ENCODE data around the gene MS4A3.
"Not testable (repeated sequence)": the region's sequence is repeated elsewhere in the genome, so short reads cannot be mapped to it uniquely, and the experiment has no call there.

MS4A3 gene

GRCh38 chr11:60065801-60066200 lies 9.3 kb downstream of the MS4A3 start:
- Histone ChIP-seq H3K4me3 (ENCODE audit: low read length) (no peak overlapping the region), H3K27me3 (ENCODE audit: control insufficient read depth, insufficient read depth, low read length) (no peaks in the 10 kb centered on the region), H3K4me1 (ENCODE audit: control insufficient read depth, low read depth, low read length) (no peaks in the 10 kb centered on the region), H3K36me3 (ENCODE audit: control insufficient read depth, low read depth, low read length) (no peaks in the 10 kb centered on the region), H3K9me3 (ENCODE audit: control insufficient read depth, low read depth, low read length) (no peaks in the 10 kb centered on the region), H3K9ac (ENCODE audit: low read length) (no peak overlapping the region), H3K27ac (ENCODE audit: low read length) (no peak overlapping the region)

GRCh38 chr11:60069450-60069849 lies 13.0 kb downstream of the MS4A3 start:
- no peaks in the 10 kb centered on the region for H3K4me1 ChIP-seq (ENCODE audit: control insufficient read depth, low read depth, low read length)
- no peaks in the 10 kb centered on the region for H3K36me3 ChIP-seq (ENCODE audit: control insufficient read depth, low read depth, low read length)
- H3K9me3 ChIP-seq (ENCODE audit: control insufficient read depth, low read depth, low read length): no peaks in the 10 kb centered on the region
- H3K4me3 ChIP-seq (ENCODE audit: low read length): no peak overlapping the region
- no peak overlapping the region for H3K9ac ChIP-seq (ENCODE audit: low read length)
- H3K27me3 ChIP-seq (ENCODE audit: control insufficient read depth, insufficient read depth, low read length): no peaks in the 10 kb centered on the region
- H3K27ac ChIP-seq (ENCODE audit: low read length): no peak overlapping the region

- not testable (repeated sequence) for H3K9me3 ChIP-seq (ENCODE audit: control insufficient read depth, low read depth, low read length); H3K27me3 ChIP-seq (ENCODE audit: control insufficient read depth, insufficient read depth, low read length); H3K4me1 ChIP-seq (ENCODE audit: control insufficient read depth, low read depth, low read length); H3K36me3 ChIP-seq (ENCODE audit: control insufficient read depth, low read depth, low read length); H3K4me3 ChIP-seq (ENCODE audit: low read length); H3K9ac ChIP-seq (ENCODE audit: low read length); H3K27ac ChIP-seq (ENCODE audit: low read length)
Measured at GRCh38 chr11:60071644-60072043, 15.2 kb downstream of the MS4A3 start.

- Histone ChIP-seq H3K27ac (ENCODE audit: low read length) (no peak overlapping the region), H3K4me1 (ENCODE audit: control insufficient read depth, low read depth, low read length) (no peaks in the 10 kb centered on the region), H3K9me3 (ENCODE audit: control insufficient read depth, low read depth, low read length) (no peaks in the 10 kb centered on the region), H3K4me3 (ENCODE audit: low read length) (no peak overlapping the region), H3K36me3 (ENCODE audit: control insufficient read depth, low read depth, low read length) (no peaks in the 10 kb centered on the region), H3K27me3 (ENCODE audit: control insufficient read depth, insufficient read depth, low read length) (no peaks in the 10 kb centered on the region), H3K9ac (ENCODE audit: low read length) (no peak overlapping the region)
Measured at GRCh38 chr11:60077216-60077817, 20.9 kb downstream of the MS4A3 start.

GRCh38 chr11:60077981-60078380 lies 21.5 kb downstream of the MS4A3 start:
- Histone ChIP-seq H3K9me3 (ENCODE audit: control insufficient read depth, low read depth, low read length) (no peaks in the 10 kb centered on the region), H3K9ac (ENCODE audit: low read length) (no peak overlapping the region), H3K4me3 (ENCODE audit: low read length) (no peak overlapping the region), H3K36me3 (ENCODE audit: control insufficient read depth, low read depth, low read length) (no peaks in the 10 kb centered on the region), H3K4me1 (ENCODE audit: control insufficient read depth, low read depth, low read length) (no peaks in the 10 kb centered on the region), H3K27ac (ENCODE audit: low read length) (no peak overlapping the region), H3K27me3 (ENCODE audit: control insufficient read depth, insufficient read depth, low read length) (no peaks in the 10 kb centered on the region)

GRCh38 chr11:60078745-60079144 lies 22.3 kb downstream of the MS4A3 start:
- no peak overlapping the region for H3K9ac ChIP-seq (ENCODE audit: low read length)
- H3K27me3 ChIP-seq (ENCODE audit: control insufficient read depth, insufficient read depth, low read length): no peaks in the 10 kb centered on the region
- H3K4me3 ChIP-seq (ENCODE audit: low read length): no peak overlapping the region
- no peaks in the 10 kb centered on the region for H3K4me1 ChIP-seq (ENCODE audit: control insufficient read depth, low read depth, low read length)
- H3K27ac ChIP-seq (ENCODE audit: low read length): no peak overlapping the region
- H3K9me3 ChIP-seq (ENCODE audit: control insufficient read depth, low read depth, low read length): no peaks in the 10 kb centered on the region
- no peaks in the 10 kb centered on the region for H3K36me3 ChIP-seq (ENCODE audit: control insufficient read depth, low read depth, low read length)

- Histone ChIP-seq H3K36me3 (ENCODE audit: control insufficient read depth, low read depth, low read length) (no peaks in the 10 kb centered on the region), H3K4me1 (ENCODE audit: control insufficient read depth, low read depth, low read length) (no peaks in the 10 kb centered on the region), H3K9ac (ENCODE audit: low read length) (no peak overlapping the region), H3K27me3 (ENCODE audit: control insufficient read depth, insufficient read depth, low read length) (no peaks in the 10 kb centered on the region), H3K27ac (ENCODE audit: low read length) (no peak overlapping the region), H3K9me3 (ENCODE audit: control insufficient read depth, low read depth, low read length) (no peaks in the 10 kb centered on the region), H3K4me3 (ENCODE audit: low read length) (no peak overlapping the region)
Measured at GRCh38 chr11:60080535-60080934, 24.1 kb downstream of the MS4A3 start.

- Histone ChIP-seq H3K9me3 (ENCODE audit: control insufficient read depth, low read depth, low read length) (no peaks in the 10 kb centered on the region), H3K4me3 (ENCODE audit: low read length) (no peak overlapping the region), H3K36me3 (ENCODE audit: control insufficient read depth, low read depth, low read length) (no peaks in the 10 kb centered on the region), H3K27ac (ENCODE audit: low read length) (no peak overlapping the region), H3K4me1 (ENCODE audit: control insufficient read depth, low read depth, low read length) (no peaks in the 10 kb centered on the region), H3K27me3 (ENCODE audit: control insufficient read depth, insufficient read depth, low read length) (no peaks in the 10 kb centered on the region), H3K9ac (ENCODE audit: low read length) (no peak overlapping the region)
Measured at GRCh38 chr11:60084631-60085273, 28.3 kb downstream of the MS4A3 start.

- H3K9ac ChIP-seq (ENCODE audit: low read length): no peak overlapping the region
- no peak overlapping the region for H3K4me3 ChIP-seq (ENCODE audit: low read length)
- H3K36me3 ChIP-seq (ENCODE audit: control insufficient read depth, low read depth, low read length): no peaks in the 10 kb centered on the region
- H3K4me1 ChIP-seq (ENCODE audit: control insufficient read depth, low read depth, low read length): no peaks in the 10 kb centered on the region
- H3K27me3 ChIP-seq (ENCODE audit: control insufficient read depth, insufficient read depth, low read length): no peaks in the 10 kb centered on the region
- no peak overlapping the region for H3K27ac ChIP-seq (ENCODE audit: low read length)
- H3K9me3 ChIP-seq (ENCODE audit: control insufficient read depth, low read depth, low read length): no peaks in the 10 kb centered on the region
Measured at GRCh38 chr11:60085909-60086308, 29.4 kb downstream of the MS4A3 start.

GRCh38 chr11:60087239-60087638 lies 30.8 kb downstream of the MS4A3 start:
- Histone ChIP-seq H3K27me3 (ENCODE audit: control insufficient read depth, insufficient read depth, low read length) (no peaks in the 10 kb centered on the region), H3K4me1 (ENCODE audit: control insufficient read depth, low read depth, low read length) (no peaks in the 10 kb centered on the region), H3K27ac (ENCODE audit: low read length) (no peak overlapping the region), H3K9ac (ENCODE audit: low read length) (no peak overlapping the region), H3K36me3 (ENCODE audit: control insufficient read depth, low read depth, low read length) (no peaks in the 10 kb centered on the region), H3K4me3 (ENCODE audit: low read length) (no peak overlapping the region), H3K9me3 (ENCODE audit: control insufficient read depth, low read depth, low read length) (no peaks in the 10 kb centered on the region)

GRCh38 chr11:60088364-60088763 lies 31.9 kb downstream of the MS4A3 start, which contains the start of gene MS4A2:
TSS of gene MS4A2 (plus strand) at chr11:60088664. CDS start at chr11:60088766, 102 bp downstream.
- Histone ChIP-seq H3K27ac (ENCODE audit: low read length) (no peak within 1 kb of the TSS), H3K9me3 (ENCODE audit: control insufficient read depth, low read depth, low read length) (no peaks in the 10 kb centered on the region), H3K4me3 (ENCODE audit: low read length) (no peak within 1 kb of the TSS), H3K36me3 (ENCODE audit: control insufficient read depth, low read depth, low read length) (no peaks in the 10 kb centered on the region), H3K4me1 (ENCODE audit: control insufficient read depth, low read depth, low read length) (no peaks in the 10 kb centered on the region), H3K9ac (ENCODE audit: low read length) (no peak within 1 kb of the TSS), H3K27me3 (ENCODE audit: control insufficient read depth, insufficient read depth, low read length) (no peaks in the 10 kb centered on the region)

- no peaks in the 10 kb centered on the region for H3K36me3 ChIP-seq (ENCODE audit: control insufficient read depth, low read depth, low read length)
- no peak overlapping the region for H3K27ac ChIP-seq (ENCODE audit: low read length)
- no peaks in the 10 kb centered on the region for H3K9me3 ChIP-seq (ENCODE audit: control insufficient read depth, low read depth, low read length)
- H3K4me1 ChIP-seq (ENCODE audit: control insufficient read depth, low read depth, low read length): no peaks in the 10 kb centered on the region
- H3K4me3 ChIP-seq (ENCODE audit: low read length): no peak overlapping the region
- H3K9ac ChIP-seq (ENCODE audit: low read length): no peak overlapping the region
- no peaks in the 10 kb centered on the region for H3K27me3 ChIP-seq (ENCODE audit: control insufficient read depth, insufficient read depth, low read length)
Measured at GRCh38 chr11:60095477-60096120, 39.1 kb downstream of the MS4A3 start.

Measured in iPS-18a (cell line).